ENCODE measurements around the gene TMEM81.

DNA sequence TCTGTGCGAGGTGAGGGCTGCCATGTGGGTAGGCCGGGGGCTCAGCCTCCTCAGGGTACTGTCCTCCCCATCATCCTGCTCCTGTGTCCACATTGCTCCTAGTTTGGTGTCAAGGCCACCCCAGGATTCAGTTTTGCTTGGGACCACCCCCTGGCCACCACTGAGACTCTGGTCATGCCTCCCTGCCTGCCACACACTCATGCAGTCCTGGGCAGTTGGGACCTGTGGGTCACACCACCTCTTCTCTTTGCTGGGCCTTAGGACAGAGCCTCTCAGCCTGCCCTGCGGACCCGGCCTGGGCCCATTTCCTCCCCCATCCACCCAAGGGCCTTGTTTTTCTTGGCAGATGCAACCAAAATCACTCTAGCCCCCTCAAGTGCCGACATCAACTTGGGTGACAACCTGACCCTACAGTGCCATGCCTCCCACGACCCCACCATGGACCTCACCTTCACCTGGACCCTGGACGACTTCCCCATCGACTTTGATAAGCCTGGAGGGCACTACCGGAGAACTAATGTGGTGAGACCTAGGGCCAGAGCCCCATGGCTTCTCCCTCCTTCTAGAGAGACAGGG lies 19.4 kb downstream of the TMEM81 start:
- TF ChIP-seq, protein P1, sequence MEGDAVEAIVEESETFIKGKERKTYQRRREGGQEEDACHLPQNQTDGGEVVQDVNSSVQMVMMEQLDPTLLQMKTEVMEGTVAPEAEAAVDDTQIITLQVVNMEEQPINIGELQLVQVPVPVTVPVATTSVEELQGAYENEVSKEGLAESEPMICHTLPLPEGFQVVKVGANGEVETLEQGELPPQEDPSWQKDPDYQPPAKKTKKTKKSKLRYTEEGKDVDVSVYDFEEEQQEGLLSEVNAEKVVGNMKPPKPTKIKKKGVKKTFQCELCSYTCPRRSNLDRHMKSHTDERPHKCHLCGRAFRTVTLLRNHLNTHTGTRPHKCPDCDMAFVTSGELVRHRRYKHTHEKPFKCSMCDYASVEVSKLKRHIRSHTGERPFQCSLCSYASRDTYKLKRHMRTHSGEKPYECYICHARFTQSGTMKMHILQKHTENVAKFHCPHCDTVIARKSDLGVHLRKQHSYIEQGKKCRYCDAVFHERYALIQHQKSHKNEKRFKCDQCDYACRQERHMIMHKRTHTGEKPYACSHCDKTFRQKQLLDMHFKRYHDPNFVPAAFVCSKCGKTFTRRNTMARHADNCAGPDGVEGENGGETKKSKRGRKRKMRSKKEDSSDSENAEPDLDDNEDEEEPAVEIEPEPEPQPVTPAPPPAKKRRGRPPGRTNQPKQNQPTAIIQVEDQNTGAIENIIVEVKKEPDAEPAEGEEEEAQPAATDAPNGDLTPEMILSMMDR (IDR thresholded peaks at IDR 0.05; ENCODE audit: low read depth, low read length), result no peak
- TF ChIP-seq EZH2phosphoT487 (IDR thresholded peaks at IDR 0.05; ENCODE audit: low read depth), result no peak

Measured in OCI-LY3 (cell line).